ENCODE data around the gene GLYR1.

DNA sequence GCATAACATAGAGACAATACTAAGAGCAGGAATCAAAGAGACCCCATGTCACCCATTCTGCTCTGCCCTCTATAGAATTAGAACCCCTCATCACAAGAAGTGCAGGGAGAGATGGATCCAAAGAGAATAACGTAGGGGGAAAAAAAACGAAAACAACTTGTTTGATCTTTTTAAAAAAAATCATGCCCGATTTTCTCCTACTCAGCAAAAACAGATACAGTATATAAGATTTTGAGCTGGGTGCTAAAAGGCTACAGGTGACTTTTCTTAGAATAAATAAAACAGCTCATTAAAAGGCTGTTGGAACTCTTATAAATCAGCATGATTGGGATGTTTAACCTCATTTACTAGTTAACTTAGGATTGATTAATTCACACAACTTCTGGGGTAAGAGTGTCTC, 17.6 kb upstream of the GLYR1 start:
- TF ChIP-seq POLR2A (IDR thresholded peaks at IDR 0.05; ENCODE audit: low read length) (no peak), GATA1 (IDR thresholded peaks at IDR 0.05; ENCODE audit: low read depth, low read length) (no peak)

All from erythroblast (primary cell).